CD4-positive, CD25-positive, alpha-beta regulatory T cell (primary cell): ENCODE measurements around the gene C1orf35. TPM values are rescaled to one million over a fixed set of nuclear protein-coding genes. Genes with fewer than 3 reads are reported as not detected.

Experiments used
- ATAC-seq, 2 donors: fragments of 150-1000 bp; cut with Tn5 transposase; one replicate each; pipeline ENCODE4 v1.10.0; 2021; ENCODE audit warnings: low read depth in 2 of 2, moderate number of reproducible peaks in 2 of 2, moderate library complexity in 1 of 2
- DNase-seq, 3 donors: peaks; one replicate each; pipeline versions ENCODE4 v3.0.0 to v3.0.0-alpha.2; 2012 to 2022; ENCODE audit warnings: mixed read lengths in 1 of 3
- H3K27ac ChIP-seq: one replicate; pipeline ENCODE4 v1.7.0; 2013; ENCODE audit warnings: mild to moderate bottlenecking, low read length; ENCODE audit not compliant: insufficient read depth, poor library complexity, severe bottlenecking
- H3K27me3 ChIP-seq: one replicate; pipeline ENCODE4 v1.7.0; 2013; ENCODE audit warnings: low read length; ENCODE audit not compliant: control insufficient read depth, insufficient read depth
- H3K36me3 ChIP-seq: one replicate; pipeline ENCODE4 v1.7.0; 2013; ENCODE audit warnings: mild to moderate bottlenecking, low read length, moderate library complexity; ENCODE audit not compliant: control insufficient read depth, insufficient read depth
- H3K4me1 ChIP-seq: 2 replicates; pipeline ENCODE4 v1.7.0; 2013; ENCODE audit warnings: mild to moderate bottlenecking, low read length; ENCODE audit not compliant: insufficient read depth, control insufficient read depth, poor library complexity, severe bottlenecking
- H3K4me3 ChIP-seq: one replicate; pipeline ENCODE4 v1.7.0; 2013; ENCODE audit warnings: low read depth, mild to moderate bottlenecking, low read length, moderate library complexity
- H3K9me3 ChIP-seq, 2 experiments: 1 replicate in 1 of 2; 2 replicates in 1 of 2; pipeline ENCODE4 v1.7.0; 2013; ENCODE audit warnings: low read length in 2 of 2, mild to moderate bottlenecking in 1 of 2, moderate library complexity in 1 of 2; ENCODE audit not compliant: control insufficient read depth in 2 of 2
- H3K27ac Mint-ChIP-seq, 3 donors: one replicate each; pipeline ENCODE4 v1.8.0; 2020 to 2022; ENCODE audit warnings: mild to moderate bottlenecking in 3 of 3, mixed read lengths in 3 of 3, moderate library complexity in 2 of 3
- H3K27me3 Mint-ChIP-seq: one replicate; pipeline ENCODE4 v1.8.0; 2022; ENCODE audit warnings: mild to moderate bottlenecking, mixed read lengths
- H3K36me3 Mint-ChIP-seq: one replicate; pipeline ENCODE4 v1.8.0; 2020; ENCODE audit warnings: mixed read lengths
- H3K4me1 Mint-ChIP-seq, 4 donors: one replicate each; pipeline ENCODE4 v1.8.0; 2020 to 2022; ENCODE audit warnings: mixed read lengths in 4 of 4, mild to moderate bottlenecking in 1 of 4
- H3K4me3 Mint-ChIP-seq, 4 donors: one replicate each; pipeline ENCODE4 v1.8.0; 2020 to 2022; ENCODE audit warnings: mild to moderate bottlenecking in 4 of 4, mixed read lengths in 4 of 4, moderate library complexity in 3 of 4
- H3K9me3 Mint-ChIP-seq, 7 donors: one replicate each; pipeline ENCODE4 v1.8.0; 2020 to 2022; ENCODE audit warnings: mixed read lengths in 7 of 7, mild to moderate bottlenecking in 3 of 7, moderate library complexity in 2 of 7
- polyA plus RNA-seq, 4 donors: library from polyadenylated mRNA; unstranded; fragments of 300-500 nt; fragmentation: Illumina TruSeq; gene quantifications; one replicate each; pipeline ENCODE4 v1.2.3, GENCODE V29; 2021
- total RNA-seq: library from RNA; stranded (reverse); gene quantifications from one replicate; pipeline ENCODE4 v1.2.3, GENCODE V29; 2022

Gene C1orf35
- total and polyA plus RNA-seq, 5 donors from 2014 or later: 18.0 to 24.0 (median 21.4) TPM

DNA sequence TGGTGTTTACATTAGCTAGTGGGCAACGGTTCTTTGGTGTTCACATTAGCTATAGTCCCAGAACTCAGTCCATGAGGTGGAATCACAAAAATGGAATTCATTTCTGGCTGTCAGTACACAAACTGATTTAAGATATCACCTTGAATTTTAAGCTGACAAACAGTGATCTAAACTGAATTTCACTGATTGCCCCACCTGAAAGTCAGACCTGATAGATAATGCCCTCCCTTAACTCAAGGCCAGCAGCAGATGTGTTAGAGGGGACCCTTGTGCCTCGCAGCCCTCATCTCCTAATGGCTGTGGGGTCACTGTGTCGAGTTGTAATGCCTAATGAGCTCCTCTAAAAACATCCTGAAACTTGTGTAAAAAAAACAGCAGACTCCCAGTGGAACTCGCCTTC lies 12.0 kb downstream of the C1orf35 start:
- Histone ChIP-seq H3K27ac (no peak overlapping the region), H3K4me3 (peak overlapping the region; percentile 48), H3K9me3 (peaks cover 6 to 14% of the 10 kb centered on the region in 2 experiments), H3K4me1 (peaks cover 59% of the 10 kb centered on the region), H3K36me3 (peaks cover 34% of the 10 kb centered on the region), H3K27me3 (no peaks in the 10 kb centered on the region)
- Mint-ChIP-seq H3K27ac (peak overlapping the region; percentile 83 to 92 (median 87)), H3K4me3 (peak overlapping the region in 3 of 4 donors; percentile 42 to 100 (median 85)), H3K9me3 (peaks cover 0 to 14% (median 2%) of the 10 kb centered on the region in 7 donors), H3K4me1 (peaks cover 34 to 90% (median 66%) of the 10 kb centered on the region in 4 donors), H3K36me3 (peaks cover 32% of the 10 kb centered on the region), H3K27me3 (no peaks in the 10 kb centered on the region)
- ATAC-seq (no peak), DNase-seq (no peak)

DNA sequence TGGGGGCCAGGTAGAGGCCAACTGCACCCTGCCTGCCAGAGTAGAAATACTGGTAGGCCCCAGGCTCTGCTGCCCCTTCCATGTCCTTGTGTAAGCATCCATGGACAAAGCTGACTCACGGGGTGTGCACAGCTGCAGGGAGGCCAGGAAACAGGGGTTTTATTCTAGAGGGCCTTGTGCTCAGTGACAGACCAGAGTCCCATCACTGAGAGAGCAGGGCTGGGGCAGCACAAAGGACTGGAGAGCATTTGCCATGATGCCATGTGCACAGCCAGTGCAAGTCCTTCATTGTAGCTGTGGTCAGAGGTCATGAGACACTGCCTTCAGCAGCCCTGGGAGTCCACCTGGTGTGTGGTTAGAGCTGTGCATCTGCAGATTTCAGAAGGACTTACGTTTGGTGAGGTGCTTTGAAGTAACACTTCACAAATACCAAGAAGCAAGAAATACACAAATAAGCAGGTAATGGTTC lies 12.5 kb downstream of the C1orf35 start:
- Histone ChIP-seq H3K36me3 (peaks cover 34% of the 10 kb centered on the region), H3K27ac (peak overlapping the region; percentile 39), H3K4me3 (peak overlapping the region; percentile 48), H3K27me3 (no peaks in the 10 kb centered on the region), H3K4me1 (peaks cover 63% of the 10 kb centered on the region), H3K9me3 (peaks cover 6 to 14% of the 10 kb centered on the region in 2 experiments)
- Mint-ChIP-seq H3K9me3 (peaks cover 0 to 14% (median 1%) of the 10 kb centered on the region in 7 donors), H3K36me3 (peaks cover 29% of the 10 kb centered on the region), H3K27me3 (no peaks in the 10 kb centered on the region), H3K27ac (peak overlapping the region; percentile 83 to 92 (median 87)), H3K4me3 (peak overlapping the region; percentile 18 to 100 (median 59)), H3K4me1 (peaks cover 34 to 90% (median 66%) of the 10 kb centered on the region in 4 donors)
- DNase-seq: no peak
- ATAC-seq: peak in 1 of 2 donors; percentile 15

DNA sequence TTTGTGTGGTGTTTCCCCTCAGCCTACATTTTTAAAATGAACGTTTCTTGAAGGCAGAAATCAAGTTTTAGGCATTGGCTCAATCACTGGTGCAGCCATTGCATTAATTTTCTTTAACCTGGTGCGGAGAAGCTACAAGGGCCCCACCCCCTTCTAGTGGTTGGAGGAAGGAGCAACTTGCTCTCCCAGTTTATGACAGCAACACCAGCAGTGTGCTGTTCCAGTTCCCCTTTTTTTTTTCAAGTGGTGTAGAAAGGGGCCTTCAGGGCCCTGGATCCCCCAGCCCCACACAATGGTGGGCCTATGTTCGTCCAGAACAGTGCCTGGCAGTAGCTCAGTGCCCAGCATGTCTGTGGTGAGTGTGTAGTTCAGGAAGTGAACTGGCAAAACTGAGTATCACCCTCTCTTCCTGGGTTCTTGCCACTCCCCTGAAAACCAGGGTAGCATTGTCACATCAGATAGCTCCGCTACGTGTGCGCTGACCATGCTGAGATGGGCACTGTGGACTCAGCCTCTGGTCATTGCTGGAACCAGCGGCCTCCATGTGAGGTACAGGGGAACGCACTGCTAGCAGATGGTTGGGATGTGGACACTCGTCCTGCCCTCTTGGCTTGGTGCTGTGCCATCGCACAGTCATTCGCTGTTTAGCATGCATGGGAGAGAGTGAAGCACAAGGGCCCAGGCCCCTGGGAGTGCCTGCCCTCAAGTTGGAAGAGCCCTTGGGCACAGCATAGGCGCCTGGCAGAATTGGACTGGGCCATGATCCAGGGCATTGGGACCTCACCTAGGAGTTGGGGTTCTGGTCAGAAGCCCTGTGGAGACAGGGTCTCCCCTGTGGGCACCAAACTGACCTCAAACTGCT lies 13.4 kb downstream of the C1orf35 start:
- DNase-seq (no peak), ATAC-seq (peak in 1 of 2 donors; percentile 12)
- Histone ChIP-seq H3K4me1 (peaks cover 72% of the 10 kb centered on the region), H3K36me3 (peaks cover 31% of the 10 kb centered on the region), H3K4me3 (peak overlapping the region; percentile 50), H3K27me3 (no peaks in the 10 kb centered on the region), H3K27ac (peak overlapping the region; percentile 39), H3K9me3 (peaks cover 4 to 9% of the 10 kb centered on the region in 2 experiments)
- peaks cover 0 to 7% (median 0%) of the 10 kb centered on the region in 7 donors for H3K9me3 Mint-ChIP-seq
- H3K4me3 Mint-ChIP-seq: peak overlapping the region; percentile 18 to 100 (median 76)
- peaks cover 42 to 90% (median 70%) of the 10 kb centered on the region in 4 donors for H3K4me1 Mint-ChIP-seq
- peak overlapping the region in 2 of 3 donors; percentile 83 for H3K27ac Mint-ChIP-seq
- no peaks in the 10 kb centered on the region for H3K27me3 Mint-ChIP-seq
- peaks cover 20% of the 10 kb centered on the region for H3K36me3 Mint-ChIP-seq

DNA sequence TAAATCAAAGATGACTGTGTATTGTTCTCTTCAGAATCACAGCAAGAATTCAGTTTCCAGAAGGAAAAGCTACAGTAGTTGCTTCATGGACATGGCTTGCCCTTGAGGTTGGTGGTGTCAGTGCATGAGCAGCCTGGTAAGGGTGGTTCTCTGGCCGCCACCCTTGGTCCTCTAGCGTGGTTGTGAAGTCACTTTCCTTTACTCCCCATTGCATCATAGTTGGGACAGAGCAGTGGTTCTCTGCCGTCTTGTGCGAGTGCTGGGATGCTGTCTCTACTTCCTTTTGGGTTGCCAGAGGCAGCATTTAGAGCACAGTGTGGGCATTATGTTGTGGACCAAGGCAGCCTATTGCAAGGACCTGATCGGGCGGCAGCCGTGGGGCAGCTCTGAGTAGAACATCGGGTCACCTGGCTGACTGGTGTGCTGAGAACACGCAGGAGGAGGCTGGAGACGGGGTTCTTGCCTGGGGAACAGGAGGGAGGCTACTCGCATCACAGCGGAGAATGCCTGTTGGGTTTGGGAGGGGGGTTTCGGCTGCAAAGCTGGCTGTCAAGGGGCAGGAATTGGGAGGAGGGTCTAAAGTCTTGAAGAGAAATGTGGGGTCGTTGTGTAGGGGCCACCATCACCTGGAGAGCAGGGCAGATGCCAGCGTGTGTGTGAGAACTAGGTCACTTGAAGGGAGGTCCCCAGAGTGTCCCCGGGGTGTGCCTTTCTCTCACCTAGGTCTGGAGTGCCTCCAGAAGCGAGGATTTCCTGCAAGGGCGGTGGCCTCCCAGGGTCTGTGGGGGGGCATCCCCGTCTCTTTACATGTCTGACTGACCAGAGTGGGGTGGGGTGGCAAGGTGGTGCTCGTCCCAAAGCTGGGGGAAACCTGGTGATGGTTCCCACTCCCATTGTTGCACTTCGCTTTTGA lies 14.3 kb downstream of the C1orf35 start:
- ATAC-seq: no peak
- H3K4me3 Mint-ChIP-seq: peak overlapping the region; percentile 68 to 100 (median 88)
- H3K4me3 ChIP-seq: peak overlapping the region; percentile 50
- H3K9me3 ChIP-seq: peaks cover 0 to under 1% of the 10 kb centered on the region in 2 experiments
- H3K36me3 ChIP-seq: peaks cover 27% of the 10 kb centered on the region
- peaks cover 81% of the 10 kb centered on the region for H3K4me1 ChIP-seq
- no peaks in the 10 kb centered on the region for H3K27me3 Mint-ChIP-seq
- H3K4me1 Mint-ChIP-seq: peaks cover 47 to 91% (median 79%) of the 10 kb centered on the region in 4 donors
- H3K36me3 Mint-ChIP-seq: peaks cover 13% of the 10 kb centered on the region
- peak overlapping the region; percentile 58 for H3K27ac ChIP-seq
- H3K9me3 Mint-ChIP-seq: peaks cover 0 to 3% (median 0%) of the 10 kb centered on the region in 7 donors
- H3K27ac Mint-ChIP-seq: peak overlapping the region; percentile 83 to 94 (median 83)
- H3K27me3 ChIP-seq: no peaks in the 10 kb centered on the region
- DNase-seq: no peak

DNA sequence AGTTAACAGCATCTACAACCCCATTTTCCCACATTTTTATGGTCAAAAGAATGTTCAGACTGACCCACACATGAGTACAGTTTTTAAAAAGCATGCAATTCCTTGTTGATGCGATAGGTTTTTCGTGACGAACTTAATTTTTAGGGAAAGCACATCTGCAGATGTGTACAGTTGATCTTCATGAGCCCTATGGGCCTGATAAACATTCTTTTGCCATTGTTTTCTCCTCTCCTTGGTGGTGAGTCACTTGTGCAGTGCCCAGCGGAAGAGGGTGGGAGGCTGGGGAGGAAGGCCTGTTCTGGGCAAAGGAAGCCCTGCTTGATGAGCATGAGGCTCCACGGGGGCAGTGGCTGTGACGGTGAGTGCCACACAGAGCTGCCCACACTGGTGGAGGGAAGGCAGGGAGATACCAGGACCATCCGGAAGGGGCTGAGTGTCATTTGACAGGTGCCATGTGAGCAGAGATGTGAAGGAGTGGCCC lies 15.3 kb downstream of the C1orf35 start:
- H3K4me3 ChIP-seq: peak overlapping the region; percentile 76
- H3K9me3 ChIP-seq: no peaks in the 10 kb centered on the region
- Mint-ChIP-seq H3K27me3 (no peaks in the 10 kb centered on the region), H3K36me3 (peaks cover 13% of the 10 kb centered on the region), H3K4me1 (peaks cover 47 to 92% (median 82%) of the 10 kb centered on the region in 4 donors), H3K9me3 (peaks cover 0 to 3% (median 0%) of the 10 kb centered on the region in 7 donors), H3K27ac (peak overlapping the region; percentile 66 to 94 (median 83)), H3K4me3 (peak overlapping the region; percentile 68 to 100 (median 88))
- peak overlapping the region; percentile 58 for H3K27ac ChIP-seq
- DNase-seq: peak in 1 of 3 donors; percentile 36
- no peaks in the 10 kb centered on the region for H3K27me3 ChIP-seq
- H3K4me1 ChIP-seq: peaks cover 89% of the 10 kb centered on the region
- peaks cover 22% of the 10 kb centered on the region for H3K36me3 ChIP-seq
- ATAC-seq: peak; percentile 35 to 38

DNA sequence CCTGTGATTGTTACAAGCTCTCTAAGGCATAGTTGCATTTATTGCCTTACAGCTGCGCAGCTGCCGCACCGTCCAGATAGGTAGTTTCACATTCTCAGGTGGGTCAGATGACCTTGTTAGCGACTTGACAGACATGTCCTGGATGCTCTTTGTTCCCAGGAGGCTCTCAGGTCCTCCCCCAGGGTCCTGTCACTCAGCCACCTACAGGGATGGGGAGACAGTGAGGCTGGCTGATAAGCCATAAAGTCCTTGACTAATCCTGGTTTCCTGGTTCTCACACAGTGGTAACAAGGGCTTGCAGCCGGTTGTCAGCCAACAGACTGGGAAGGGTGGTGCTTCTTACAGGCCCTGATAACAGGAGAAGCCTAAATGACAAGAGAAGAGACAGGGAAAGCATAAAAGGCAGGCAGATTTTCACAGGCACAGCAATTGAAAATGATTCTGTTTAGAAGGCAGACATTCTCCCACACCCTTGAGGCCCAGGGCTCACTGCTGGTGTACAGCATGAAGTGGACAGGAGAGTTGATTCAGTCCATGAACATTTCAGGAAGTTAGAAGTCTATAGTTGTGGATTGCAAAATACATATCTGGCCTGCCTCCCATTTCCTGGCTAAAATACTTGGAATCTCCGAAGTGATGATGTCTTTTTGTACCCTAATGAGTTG lies 17.7 kb downstream of the C1orf35 start:
- Mint-ChIP-seq H3K36me3 (no peaks in the 10 kb centered on the region), H3K27me3 (no peaks in the 10 kb centered on the region), H3K4me3 (peak overlapping the region; percentile 94 to 100 (median 98)), H3K9me3 (no peaks in the 10 kb centered on the region), H3K27ac (peak overlapping the region; percentile 38 to 98 (median 96)), H3K4me1 (peaks cover 31 to 76% (median 61%) of the 10 kb centered on the region in 4 donors)
- H3K36me3 ChIP-seq: peaks cover 12% of the 10 kb centered on the region
- H3K9me3 ChIP-seq: no peaks in the 10 kb centered on the region
- peak overlapping the region; percentile 86 for H3K4me3 ChIP-seq
- peaks cover 87% of the 10 kb centered on the region for H3K4me1 ChIP-seq
- DNase-seq (no peak), ATAC-seq (no peak)
- no peaks in the 10 kb centered on the region for H3K27me3 ChIP-seq
- H3K27ac ChIP-seq: peak overlapping the region; percentile 92
